Upper lobe of right lung (tissue), 1 donor: ENCODE data around the gene ERC1. TPM values are rescaled to one million over a fixed set of nuclear protein-coding genes. Genes with fewer than 3 reads are reported as not detected.

Experiments used
- ATAC-seq: fragments of 200-7000 bp; cut with Tn5 transposase; one replicate; pipeline ENCODE4 v1.9.1; 2020; ENCODE audit warnings: mild to moderate bottlenecking, moderate library complexity
- DNase-seq: peaks from one replicate; pipeline ENCODE4 v3.0.0-alpha.2; 2020
- H3K27ac ChIP-seq: fragments of 200-600 bp; one replicate; pipeline ENCODE4 v1.8.0; 2022
- H3K27me3 ChIP-seq: fragments of 200-600 bp; one replicate; pipeline ENCODE4 v1.8.0; 2022; ENCODE audit warnings: mild to moderate bottlenecking
- H3K36me3 ChIP-seq: fragments of 200-600 bp; one replicate; pipeline ENCODE4 v1.8.0; 2022
- H3K4me1 ChIP-seq: fragments of 200-600 bp; one replicate; pipeline ENCODE4 v1.8.0; 2022
- H3K4me3 ChIP-seq: fragments of 200-600 bp; one replicate; pipeline ENCODE4 v1.8.0; 2022; ENCODE audit warnings: mild to moderate bottlenecking
- H3K9me3 ChIP-seq: fragments of 200-600 bp; one replicate; pipeline ENCODE4 v1.8.0; 2022
- intact Hi-C: fragments of 100-400 bp; cut with DNase I; formaldehyde crosslinking; loops from one replicate; pipeline ENCODE4 v1.11.0; 2022
- total RNA-seq: library from RNA; stranded (reverse); fragmentation: NEBNext Ultra II Directional; extraction: Animal tissue kit (Norgen Biotek cat#: 25700); gene quantifications from one replicate; pipeline ENCODE4 v1.2.1, GENCODE V29; 2021
- TF ChIP-seq, protein P1 (sequence below): fragments of 200-600 bp; IDR thresholded peaks from one replicate; pipeline ENCODE4 v1.8.0; 2022; ENCODE audit warnings: antibody characterized with exemption
- donor health status: DM: no; HTN: yes; CAD: no; lungs with severe emphysema.

The ERC1 gene
- total RNA-seq, 1 donor from 2014 or later: 54.3 TPM

DNA sequence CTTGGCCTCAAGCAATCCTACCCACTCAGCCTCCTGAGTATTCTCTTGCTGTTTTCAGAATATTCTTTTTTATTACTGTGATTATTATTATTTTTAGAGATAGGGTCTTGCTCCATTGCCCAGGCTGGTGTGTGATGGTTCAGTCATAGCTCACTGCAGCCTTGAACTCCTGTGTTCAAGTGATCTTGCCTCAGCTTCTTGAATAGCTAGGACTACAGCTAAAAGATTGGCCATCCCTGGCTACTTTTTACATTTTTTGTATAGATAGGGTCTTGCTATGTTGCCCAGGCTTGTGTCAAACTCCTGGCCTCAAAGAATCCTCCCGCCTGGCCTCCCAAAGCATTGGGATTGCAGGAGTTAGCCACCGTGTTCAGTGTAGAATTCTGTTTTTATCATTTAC lies 73.3 kb downstream of the ERC1 start:
- TF ChIP-seq, protein P1, sequence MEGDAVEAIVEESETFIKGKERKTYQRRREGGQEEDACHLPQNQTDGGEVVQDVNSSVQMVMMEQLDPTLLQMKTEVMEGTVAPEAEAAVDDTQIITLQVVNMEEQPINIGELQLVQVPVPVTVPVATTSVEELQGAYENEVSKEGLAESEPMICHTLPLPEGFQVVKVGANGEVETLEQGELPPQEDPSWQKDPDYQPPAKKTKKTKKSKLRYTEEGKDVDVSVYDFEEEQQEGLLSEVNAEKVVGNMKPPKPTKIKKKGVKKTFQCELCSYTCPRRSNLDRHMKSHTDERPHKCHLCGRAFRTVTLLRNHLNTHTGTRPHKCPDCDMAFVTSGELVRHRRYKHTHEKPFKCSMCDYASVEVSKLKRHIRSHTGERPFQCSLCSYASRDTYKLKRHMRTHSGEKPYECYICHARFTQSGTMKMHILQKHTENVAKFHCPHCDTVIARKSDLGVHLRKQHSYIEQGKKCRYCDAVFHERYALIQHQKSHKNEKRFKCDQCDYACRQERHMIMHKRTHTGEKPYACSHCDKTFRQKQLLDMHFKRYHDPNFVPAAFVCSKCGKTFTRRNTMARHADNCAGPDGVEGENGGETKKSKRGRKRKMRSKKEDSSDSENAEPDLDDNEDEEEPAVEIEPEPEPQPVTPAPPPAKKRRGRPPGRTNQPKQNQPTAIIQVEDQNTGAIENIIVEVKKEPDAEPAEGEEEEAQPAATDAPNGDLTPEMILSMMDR: no peak
- no peaks in the 10 kb centered on the region for H3K36me3 ChIP-seq
- no peak for ATAC-seq

GRCh38 chr12:1065629-1066028 lies 74.6 kb downstream of the ERC1 start:
- Histone ChIP-seq H3K27ac (no peak overlapping the region), H3K4me1 (no peaks in the 10 kb centered on the region), H3K36me3 (no peaks in the 10 kb centered on the region), H3K4me3 (no peak overlapping the region), H3K27me3 (no peaks in the 10 kb centered on the region), H3K9me3 (peaks cover 11% of the 10 kb centered on the region)
- no peak for ATAC-seq
- TF ChIP-seq, protein P1: no peak
- intact Hi-C loops: no loop called here
- no peak for DNase-seq

More for the DNA sequence above, 73.3 kb downstream of the ERC1 start:
- no peaks in the 10 kb centered on the region for H3K27me3 ChIP-seq
- no peak for DNase-seq
- H3K9me3 ChIP-seq: peaks cover 11% of the 10 kb centered on the region
- H3K4me3 ChIP-seq: no peak overlapping the region
- no peak overlapping the region for H3K27ac ChIP-seq
- intact Hi-C loops: no loop called here
- no peaks in the 10 kb centered on the region for H3K4me1 ChIP-seq

GRCh38 chr12:1069846-1070245 lies 78.8 kb downstream of the ERC1 start:
- no peaks in the 10 kb centered on the region for H3K9me3 ChIP-seq
- TF ChIP-seq, protein P1: no peak

GRCh38 chr12:1071182-1071581 lies 80.2 kb downstream of the ERC1 start:
- Histone ChIP-seq H3K9me3 (no peaks in the 10 kb centered on the region), H3K27ac (no peak overlapping the region), H3K4me3 (no peak overlapping the region), H3K36me3 (no peaks in the 10 kb centered on the region), H3K27me3 (no peaks in the 10 kb centered on the region), H3K4me1 (no peaks in the 10 kb centered on the region)
- TF ChIP-seq, protein P1: no peak
- ATAC-seq (no peak), DNase-seq (no peak)
- intact Hi-C loops: no loop called here

More at GRCh38 chr12:1069846-1070245, 78.8 kb downstream of the ERC1 start:
- Histone ChIP-seq H3K4me1 (no peaks in the 10 kb centered on the region), H3K4me3 (no peak overlapping the region), H3K27me3 (no peaks in the 10 kb centered on the region), H3K27ac (no peak overlapping the region), H3K36me3 (no peaks in the 10 kb centered on the region)
- intact Hi-C loops: no loop called here
- no peak for DNase-seq
- ATAC-seq: no peak

DNA sequence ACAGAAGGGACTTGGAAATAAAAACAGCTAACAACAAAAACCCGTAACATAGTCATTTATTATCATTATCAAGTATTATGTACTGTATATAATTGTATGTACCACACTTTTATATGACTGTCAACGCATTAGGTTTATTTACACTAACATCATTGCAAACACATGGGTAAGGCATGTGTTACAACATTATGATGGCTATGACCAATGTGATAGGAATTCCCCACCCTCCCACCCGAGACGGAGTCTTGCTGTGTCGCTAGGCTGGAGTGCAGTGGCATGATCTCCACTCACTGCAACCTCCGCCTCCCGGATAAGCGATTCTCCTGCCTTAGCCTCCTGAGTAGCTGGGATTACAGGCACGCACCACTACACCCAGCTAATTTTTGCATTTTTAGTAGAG lies 82.6 kb downstream of the ERC1 start:
- Histone ChIP-seq H3K4me3 (no peak overlapping the region), H3K36me3 (no peaks in the 10 kb centered on the region), H3K4me1 (peaks cover 12% of the 10 kb centered on the region), H3K27ac (no peak overlapping the region), H3K27me3 (no peaks in the 10 kb centered on the region), H3K9me3 (no peaks in the 10 kb centered on the region)
- DNase-seq (no peak), ATAC-seq (no peak)
- intact Hi-C loops: no loop called here
- TF ChIP-seq, protein P1: no peak
